ENCODE data around the gene DDX6.
"Not testable (repeated sequence)": the region's sequence is repeated elsewhere in the genome, so short reads cannot be mapped to it uniquely, and the experiment has no call there.

Gene DDX6, protein sequence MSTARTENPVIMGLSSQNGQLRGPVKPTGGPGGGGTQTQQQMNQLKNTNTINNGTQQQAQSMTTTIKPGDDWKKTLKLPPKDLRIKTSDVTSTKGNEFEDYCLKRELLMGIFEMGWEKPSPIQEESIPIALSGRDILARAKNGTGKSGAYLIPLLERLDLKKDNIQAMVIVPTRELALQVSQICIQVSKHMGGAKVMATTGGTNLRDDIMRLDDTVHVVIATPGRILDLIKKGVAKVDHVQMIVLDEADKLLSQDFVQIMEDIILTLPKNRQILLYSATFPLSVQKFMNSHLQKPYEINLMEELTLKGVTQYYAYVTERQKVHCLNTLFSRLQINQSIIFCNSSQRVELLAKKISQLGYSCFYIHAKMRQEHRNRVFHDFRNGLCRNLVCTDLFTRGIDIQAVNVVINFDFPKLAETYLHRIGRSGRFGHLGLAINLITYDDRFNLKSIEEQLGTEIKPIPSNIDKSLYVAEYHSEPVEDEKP

DNA sequence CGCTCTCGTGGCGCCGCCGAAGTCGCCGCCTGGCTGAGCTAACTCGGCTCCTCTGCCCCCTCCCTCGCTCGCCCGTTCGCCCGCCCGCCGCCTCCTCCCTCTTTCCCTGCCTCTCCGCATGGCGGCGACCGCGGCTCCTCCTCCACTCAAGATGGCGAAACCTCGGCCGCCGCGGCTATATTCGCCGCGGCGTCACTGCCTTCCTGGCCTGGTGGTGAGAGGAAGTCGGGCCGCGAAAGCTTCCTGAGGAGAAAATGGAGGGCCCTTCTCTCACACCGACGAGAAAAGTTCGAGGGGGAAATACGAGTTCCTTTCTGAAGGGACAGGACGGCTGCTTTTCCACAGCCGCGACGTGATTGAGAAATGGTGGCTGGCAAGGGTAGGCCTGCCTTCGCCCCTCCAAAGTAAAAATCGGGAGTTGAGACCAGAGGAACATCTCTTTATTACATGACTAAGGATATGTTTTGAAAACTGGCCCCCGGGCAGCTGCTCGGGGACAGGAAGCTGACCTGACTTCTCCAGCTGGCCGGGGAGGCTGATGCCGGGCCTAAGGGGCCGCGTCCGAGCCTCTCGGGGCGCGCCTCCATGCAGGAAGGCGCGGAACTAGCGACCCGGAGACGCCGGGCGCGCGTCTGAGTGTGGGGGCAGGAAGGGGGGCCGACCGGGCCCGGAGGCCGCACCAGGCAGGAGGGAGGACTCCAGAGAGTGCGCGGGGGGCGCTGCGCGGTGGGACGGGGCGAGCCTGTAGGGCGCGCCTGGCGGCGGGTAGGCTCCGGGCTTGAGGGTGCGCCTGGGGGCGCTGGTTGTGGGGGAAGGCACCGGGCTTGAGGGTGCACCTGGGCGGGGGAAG is at the start of gene DDX6:
DDX6 (minus strand) TSS at position 54 of the 850 bp plus-strand sequence. CDS start 4,913 bp downstream, outside the sequence.
- DNase-seq (ENCODE audit: low read depth), result peak; percentile 88

DNA sequence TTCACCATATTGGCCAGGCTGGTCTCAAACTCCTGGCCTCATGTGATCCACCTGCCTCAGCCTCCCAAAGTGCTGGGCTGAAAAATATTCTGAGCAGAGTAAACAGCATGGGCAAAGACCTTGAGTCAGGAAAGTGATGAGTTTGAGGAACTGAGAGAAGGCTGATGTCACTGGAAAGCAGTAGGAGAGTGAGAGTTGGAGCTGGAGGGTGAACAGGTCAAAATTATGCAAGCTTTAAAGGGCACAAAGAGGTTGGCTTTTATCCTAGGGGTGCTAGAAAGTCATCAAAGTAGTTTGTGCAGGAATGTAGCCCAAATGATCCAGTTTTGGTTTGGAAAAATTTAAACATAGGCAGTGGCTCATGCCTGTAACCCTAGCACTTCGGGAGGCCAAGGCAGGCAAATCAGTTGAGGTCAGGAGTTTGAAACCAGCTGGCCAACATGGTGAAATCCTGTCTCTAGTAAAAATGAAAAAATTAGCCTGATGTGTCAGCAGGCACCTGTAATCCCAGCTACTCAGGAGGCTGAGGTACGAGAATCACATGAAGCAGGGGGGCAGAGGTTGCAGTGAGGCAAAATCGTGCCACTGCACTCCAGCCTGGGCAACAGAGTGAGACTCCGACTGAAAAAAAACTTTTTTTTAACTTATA is 48.1 kb upstream of the DDX6 start:
- DNase-seq (ENCODE audit: low read depth), result no peak

DNA sequence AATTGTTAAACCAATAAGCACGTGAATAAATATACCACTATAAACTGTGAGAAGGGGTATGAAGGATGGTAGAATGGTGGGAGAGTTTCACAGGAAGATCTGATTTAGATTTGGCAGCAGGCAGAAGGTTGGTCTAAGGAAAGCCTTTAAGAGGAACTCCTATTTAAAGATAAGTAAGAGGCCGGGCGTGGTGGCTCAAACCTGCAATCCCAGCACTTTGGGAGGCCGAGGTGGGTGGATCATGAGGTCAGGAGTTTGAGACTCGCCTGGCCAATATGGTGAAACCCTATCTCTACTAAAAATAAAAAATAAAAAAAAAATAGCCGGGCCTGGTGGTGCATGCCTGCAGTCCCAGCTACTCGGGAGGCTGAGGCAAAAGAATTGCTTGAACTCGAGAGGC is 46.9 kb upstream of the DDX6 start:
- no peak for DNase-seq (ENCODE audit: low read depth)

DNA sequence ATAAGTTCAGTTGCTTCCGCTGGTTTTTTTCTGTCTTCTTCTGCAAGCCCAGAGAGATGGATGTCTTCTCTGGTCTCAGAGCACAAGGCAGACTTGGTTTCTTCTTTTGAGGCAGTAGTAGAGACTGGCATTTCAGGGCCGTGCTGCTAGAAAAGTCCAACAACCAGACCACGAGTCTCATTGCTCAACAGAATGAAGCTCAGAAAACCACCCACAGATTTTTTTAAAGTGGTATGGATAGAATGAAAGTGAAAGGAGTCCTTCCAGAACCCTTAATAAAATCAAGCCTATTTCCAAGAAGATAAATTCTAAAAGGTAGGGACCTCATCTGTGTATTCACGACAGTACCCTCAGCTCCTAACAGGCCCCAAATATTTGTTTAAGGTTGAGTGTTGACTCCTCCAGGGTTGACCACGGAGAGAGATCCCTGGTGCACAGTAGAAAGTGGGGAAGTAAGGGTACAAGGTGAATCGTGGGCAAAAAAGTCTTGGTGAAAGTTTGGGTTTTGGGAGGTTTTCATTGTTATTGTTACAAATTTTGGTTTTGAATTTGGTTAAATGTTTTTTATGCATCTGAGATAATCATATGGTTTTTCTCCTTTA is 43.6 kb upstream of the DDX6 start:
- no peak for DNase-seq (ENCODE audit: low read depth)

DNA sequence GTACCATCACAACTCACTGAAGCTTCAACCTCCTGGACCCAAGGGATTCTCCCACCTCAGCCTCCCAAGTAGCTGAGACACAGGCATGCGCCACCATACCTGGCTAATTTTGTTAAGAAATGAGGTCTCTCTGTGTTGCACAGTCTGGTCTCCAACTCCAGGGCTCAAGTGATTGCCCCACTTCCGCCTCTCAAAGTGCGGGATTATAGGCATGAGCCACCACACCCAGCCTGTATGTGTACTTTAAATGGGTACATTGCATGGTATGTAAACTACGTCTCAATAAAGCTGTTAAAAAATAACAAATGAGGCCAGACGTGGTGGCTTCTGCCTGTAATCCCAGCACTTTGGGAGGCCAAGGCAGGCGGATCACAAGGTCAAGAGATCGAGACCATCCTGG is 36.2 kb upstream of the DDX6 start:
- DNase-seq (ENCODE audit: low read depth), result no peak

DNA sequence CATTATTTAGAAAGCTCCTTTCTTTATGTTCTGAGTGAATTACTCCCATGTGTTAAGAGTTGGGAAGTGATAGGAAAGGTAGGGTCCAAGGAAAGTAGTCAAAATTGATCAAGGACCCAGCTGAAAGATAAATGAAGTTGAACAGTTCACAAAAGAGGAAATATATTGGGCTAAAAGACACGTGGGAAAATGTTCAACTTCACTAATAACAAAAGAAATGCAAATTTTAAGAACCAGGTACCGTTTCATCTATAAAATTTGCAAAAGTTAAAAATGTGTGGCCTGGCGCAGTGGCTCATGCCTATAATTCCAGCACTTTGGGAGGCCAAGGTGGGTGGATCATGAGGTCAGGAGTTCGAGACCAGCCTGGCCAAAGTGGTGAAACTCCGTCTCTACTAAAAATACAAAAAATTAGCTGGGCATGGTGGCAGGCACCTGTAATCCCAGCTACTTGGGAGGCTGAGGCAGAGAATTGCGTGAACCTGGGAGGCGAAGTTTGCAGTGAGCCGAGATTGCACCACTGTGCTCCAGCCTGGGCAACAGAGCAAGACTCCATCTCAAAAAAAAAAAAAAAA is 32.1 kb upstream of the DDX6 start:
- DNase-seq (ENCODE audit: low read depth), result not testable (repeated sequence)

DNA sequence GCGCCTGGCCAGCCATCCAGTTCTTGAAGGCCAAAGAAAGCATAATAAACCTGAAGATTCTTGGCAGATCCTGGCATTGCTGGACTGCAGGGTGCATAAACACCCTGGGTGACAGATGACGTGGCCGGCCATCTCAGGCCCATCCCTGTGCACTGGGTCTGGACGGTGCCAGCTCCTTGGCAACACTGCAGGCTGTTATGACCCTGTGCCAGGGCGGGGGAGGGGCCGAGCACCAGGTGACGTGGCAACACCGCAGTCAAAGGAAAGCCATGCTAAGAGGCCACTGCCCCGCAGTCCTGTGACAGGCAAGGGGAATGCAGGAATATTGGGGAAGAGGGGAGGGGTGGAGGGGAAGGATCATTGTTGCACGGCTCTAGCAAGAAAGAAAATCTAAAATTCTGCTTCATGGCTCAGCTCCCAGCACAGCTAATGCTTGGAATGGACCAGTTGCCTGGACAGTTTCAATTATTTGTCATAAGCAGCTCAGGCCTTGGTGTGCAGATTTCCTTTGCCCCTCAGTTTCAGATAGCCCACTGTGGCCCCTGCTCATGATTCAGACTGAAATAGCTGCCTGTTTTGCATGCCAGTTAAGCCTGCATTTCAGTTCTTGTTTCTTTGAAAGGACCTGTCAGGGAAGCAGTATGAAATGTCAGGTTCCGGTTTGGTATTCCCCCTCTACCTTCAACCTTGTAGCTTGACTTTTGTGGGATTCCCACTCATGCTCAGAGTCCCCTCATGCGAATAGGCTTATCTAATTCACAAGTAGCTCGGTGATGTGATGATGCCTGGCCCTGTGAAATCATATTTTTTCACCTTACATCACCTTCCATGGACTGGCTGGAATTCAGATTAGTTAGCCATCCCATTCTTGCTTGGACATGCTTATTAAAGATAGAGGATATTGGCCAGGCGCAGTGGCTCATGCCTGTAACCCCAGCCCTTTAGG is 29.7 kb upstream of the DDX6 start:
- DNase-seq (ENCODE audit: low read depth), result no peak

DNA sequence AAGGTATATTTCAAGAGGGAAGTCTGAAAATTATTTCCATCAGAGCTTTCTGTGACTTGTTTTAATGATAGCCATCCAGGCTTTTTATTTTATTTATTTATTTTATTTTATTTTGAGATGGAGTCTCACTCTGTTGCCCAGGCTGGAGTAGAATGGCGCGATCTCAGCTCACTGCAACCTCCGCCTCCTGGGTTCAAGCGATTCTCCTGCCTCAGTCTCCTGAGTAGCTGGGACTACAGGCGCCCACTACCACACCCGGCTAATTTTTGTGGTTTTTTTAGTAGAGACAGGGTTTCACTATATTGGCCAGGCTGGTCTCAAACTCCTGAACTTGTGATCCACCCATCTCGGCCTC is 29.0 kb upstream of the DDX6 start:
- DNase-seq (ENCODE audit: low read depth), result not testable (repeated sequence)

DNA sequence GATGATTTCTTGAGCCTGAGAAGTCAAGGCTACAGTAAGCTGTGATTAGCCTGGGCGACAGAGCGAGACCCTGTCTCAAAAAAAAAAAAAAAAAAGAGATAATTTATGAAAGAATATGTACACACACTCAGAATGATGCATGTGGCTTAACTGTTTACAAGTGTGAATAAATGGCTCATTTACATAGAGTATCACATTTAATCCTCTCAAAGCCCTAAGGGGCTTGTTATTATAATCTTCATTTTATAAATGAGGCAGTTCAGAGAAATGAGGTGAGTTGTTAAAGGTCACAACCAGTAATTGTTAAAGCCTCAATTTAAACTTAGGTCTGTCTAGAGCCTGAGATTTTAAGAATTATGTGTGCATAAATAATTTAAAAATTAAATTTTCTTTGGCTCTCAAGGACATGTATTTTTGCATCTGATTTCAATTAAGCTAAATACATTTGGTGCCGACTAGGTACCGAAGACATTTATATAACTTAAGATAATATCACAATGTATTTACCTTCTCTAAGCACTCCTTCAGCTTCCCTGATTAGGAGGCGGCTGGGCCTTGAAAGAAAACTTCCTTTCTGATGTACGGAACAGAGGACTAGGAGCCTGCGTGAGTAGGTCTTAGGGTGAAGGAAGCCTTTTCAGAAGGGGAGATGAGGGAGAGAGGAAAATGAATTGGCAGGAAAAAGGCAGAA is 28.5 kb upstream of the DDX6 start:
- no peak for DNase-seq (ENCODE audit: low read depth)

DNA sequence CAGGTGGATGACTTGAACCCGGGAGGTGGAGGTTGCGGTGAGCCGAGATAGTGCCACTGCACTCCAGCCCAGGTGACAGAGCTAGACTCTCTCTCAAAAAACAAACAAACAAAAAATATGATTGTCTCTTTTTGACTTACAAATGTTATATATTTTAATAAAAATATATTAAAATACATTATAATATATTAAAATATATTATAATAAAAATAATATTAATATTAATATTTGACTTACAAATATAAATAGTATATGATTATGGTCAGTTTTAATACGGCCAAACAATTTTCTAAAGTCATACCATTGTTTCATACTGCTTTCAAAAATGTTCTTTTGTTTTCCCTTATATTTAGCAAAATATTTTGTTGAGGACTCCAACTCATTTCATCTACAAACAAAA is 27.2 kb upstream of the DDX6 start:
- no peak for DNase-seq (ENCODE audit: low read depth)

DNA sequence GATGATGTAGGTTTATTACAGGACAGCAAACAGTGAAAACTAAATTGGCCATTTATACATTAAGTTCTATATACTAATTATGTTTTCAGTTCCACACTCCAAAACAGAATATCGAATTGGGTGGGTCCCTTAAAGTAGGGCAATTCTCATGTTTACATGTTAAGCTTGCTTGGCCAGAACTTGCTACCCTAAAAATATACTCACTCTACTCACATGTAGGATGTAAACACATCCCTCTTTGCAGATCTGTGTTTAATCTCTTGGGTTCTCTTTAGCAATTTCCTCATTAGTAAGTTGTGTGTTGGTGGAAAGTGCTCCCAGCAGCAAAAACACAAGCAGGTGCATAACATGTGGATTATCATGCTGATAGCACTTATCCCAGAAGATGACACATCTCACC is 22.6 kb upstream of the DDX6 start:
- no peak for DNase-seq (ENCODE audit: low read depth)

DNA sequence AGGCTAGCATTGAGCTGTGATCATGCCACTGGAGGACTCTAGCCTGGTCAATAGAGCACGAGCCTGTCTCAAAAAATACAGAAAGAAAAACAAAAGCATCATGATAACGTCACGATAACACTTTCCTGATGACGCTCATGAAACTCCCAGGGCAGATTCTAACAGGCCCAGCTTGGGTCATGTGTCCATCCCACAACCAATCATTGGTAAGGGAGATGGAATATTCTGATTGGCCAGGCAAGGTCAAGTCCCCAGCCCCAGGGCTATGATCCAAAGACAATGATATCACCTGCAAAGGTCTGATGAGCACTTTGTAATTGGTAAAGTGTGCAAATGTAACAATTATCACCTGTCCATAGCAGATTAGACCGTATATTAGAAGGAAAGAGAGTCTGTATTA is 21.5 kb upstream of the DDX6 start:
- DNase-seq (ENCODE audit: low read depth), result no peak

DNA sequence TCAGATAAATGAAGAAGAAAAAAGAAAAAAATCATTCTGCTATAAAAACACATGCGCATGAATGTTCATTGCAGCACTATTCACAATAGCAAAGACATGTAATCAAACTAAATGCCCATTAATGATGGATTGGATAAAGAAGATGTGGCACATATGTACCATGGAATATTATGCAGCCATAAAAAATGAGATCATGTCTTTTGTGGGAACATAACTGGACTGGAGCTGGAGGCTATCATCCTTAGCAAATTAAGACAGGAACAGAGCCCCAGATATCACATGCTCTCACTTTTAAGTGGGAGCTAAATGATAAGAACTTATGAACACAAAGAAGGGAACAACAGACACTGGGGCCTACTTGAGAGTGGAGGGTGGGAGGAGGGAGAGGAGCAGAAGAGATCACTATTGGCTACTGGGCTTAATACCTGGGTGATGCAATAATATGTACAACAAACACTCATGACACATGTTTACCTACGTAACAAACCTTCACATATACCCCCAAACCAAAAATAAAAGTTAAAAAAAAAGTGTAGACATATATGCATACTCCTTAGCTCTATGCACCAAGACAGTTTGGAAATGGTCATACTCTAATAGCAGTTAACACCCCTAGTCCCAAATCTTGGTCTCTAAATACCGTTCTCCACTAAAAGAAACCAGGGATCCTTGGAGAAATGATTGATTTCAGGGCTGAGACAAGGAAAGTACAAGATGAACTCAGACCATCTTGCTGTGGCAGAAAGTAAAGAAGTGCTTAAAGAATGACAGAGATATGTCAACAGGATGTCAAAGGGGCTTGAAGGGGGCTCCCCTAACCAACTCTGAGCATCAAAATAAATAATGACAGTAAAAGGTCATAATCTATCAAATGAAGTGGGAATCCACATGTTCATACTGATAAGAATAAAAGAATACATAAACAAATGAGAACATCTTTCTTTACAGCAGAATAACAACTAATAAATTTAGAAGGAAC is 17.1 kb upstream of the DDX6 start:
- DNase-seq (ENCODE audit: low read depth), result no peak

DNA sequence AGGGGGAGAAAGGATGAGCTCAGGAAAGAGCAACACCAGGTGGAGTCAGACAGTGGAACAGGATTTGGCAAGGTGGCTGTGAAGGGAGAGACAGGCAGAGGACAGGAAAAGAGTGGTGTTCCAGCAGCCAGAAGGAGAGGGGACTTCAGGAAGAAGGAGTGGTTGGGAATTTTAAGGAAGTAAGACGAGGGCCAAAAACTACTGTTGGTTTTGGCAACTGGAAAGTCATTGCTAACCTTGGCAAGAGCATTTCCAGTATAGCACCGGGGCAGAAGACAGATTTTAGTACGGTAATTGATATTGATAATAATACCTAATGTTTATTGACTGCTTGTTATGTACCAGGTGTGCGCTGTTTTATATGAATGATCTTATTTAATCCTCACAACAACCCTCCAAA is 15.4 kb upstream of the DDX6 start:
- no peak for DNase-seq (ENCODE audit: low read depth)

DNA sequence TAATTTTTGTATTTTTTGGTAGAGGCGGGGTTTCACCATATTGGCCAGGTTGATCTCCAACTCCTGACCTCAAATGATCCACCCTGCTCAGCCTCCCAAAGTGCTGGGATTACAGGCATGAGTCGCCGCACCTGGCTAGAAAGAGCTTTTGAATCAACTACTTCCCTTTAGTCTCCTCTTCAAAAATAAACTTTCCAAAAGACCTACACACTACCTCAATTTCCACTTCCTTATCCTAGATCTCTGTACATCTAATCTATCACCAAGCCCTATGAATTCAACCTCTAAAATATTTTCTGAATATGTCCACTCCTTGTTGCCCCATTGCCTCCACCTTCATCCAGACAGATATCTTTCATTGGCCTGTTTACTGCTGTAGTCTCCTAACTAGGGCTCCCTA is 13.1 kb upstream of the DDX6 start:
- DNase-seq (ENCODE audit: low read depth), result no peak

DNA sequence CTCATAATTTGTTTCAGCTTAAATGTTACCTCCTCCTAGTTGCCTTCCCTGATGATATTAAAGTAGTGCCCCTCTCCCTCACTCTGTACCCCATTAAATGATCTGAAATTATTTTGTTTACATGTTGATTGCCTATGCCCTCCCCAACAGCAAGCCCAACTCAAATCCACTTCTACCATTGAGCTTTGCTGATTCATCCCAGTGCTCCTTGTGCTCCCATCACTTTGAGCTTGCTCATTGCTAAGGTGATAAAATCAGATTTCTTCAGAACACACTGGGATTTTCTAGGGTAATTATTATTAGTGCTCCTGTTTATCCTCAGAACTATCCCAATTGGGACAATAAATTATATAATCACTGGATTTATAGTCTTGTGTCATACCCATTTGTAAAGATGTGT is 8.4 kb upstream of the DDX6 start:
- no peak for DNase-seq (ENCODE audit: low read depth)

DNA sequence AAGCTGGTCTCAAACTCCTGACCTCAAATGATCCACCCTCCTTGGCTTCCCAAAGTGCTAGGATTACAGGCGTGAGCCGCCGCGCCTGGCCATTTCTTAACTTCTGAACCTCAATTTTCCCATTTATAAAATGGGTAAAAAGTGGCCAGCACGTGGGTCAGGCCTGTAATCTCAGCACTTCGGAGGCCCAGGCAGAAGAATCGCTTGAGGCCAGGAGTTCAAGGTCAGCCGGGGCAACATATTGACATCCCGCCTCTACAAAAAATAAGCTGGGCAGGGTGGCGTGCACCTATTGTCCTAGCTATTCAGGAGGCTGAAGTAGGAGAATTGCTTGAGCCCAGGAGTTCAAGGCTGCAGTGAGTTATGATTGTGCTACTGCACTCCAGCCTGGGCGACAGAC is 6.5 kb upstream of the DDX6 start:
- no peak for DNase-seq (ENCODE audit: low read depth)

DNA sequence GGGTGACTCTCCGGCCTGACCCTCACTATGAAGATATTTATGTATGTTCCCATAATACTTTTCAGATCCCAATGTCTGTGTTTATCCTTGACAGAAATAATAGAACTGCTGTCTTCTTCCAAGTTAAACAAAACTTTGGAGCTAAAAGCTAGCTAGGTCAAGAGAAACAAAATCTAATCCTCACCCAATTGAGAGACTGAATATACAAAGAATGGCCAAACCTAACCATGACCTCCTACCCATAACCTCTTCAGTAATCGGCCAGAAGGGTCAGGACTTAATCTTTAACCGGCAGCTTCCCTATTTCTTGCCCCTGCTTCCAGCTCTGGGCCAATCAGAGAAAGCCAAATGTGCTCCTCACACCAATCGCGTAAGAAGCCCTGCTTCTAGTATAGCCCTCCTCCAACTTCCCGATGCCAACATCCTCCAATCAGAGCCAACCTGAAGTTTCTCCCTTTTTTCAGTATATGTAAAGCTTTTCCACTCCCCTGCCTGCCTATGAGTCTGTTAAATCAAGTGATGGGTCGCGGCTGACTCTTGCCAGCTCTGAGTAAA is 1.7 kb upstream of the DDX6 start:
- DNase-seq (ENCODE audit: low read depth), result peak; percentile 57

Measured in stimulated activated CD4-positive, alpha-beta T cell treated with anti-CD3 and anti-CD28 coated beads, Interleukin-2, amount 100 ng/mL, for 4 hours (primary cell).